ENCODE measurements around the gene TESK1.

TESK1 gene

DNA sequence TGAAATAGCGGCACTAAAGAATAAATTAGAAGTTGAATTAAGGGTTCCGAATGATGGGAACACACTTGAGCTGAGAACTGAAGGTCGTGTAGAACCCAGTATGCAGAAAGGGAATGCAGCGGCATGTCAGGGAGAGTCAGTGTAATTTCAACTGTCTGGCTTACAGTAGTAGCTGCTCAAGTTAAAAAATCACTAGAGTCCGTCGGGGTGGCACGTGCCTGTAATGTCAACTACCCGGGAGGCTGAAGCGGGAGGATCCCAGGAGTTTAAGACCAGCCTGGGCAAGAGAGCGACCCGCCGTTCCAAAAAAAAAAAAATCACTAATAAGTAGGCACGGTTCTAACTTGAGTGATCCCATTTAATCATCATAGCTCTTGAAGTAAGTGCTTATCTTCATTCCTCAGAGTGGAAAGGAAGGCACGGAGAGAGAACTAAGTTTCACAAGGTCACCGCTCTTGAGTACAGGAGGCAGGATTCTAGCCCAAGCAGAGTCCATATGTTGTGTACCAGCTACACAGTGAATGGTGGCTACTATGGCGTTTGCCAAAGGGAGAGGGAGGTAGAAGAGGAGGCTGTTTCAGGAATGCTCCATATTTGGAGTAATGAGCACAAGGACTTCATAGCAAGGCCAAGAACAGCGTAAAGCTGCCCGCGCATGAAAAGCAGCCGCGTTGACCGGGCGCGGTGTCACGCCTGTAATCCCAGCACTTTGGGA is 51.9 kb downstream of the TESK1 start:
- no peak overlapping the region for H2AFZ ChIP-seq (ENCODE audit: low read depth)
- peak overlapping the region; percentile 81; the same call in 1 of the 2 replicates for H3K27ac ChIP-seq
- no peak overlapping the region for H3K9ac ChIP-seq

DNA sequence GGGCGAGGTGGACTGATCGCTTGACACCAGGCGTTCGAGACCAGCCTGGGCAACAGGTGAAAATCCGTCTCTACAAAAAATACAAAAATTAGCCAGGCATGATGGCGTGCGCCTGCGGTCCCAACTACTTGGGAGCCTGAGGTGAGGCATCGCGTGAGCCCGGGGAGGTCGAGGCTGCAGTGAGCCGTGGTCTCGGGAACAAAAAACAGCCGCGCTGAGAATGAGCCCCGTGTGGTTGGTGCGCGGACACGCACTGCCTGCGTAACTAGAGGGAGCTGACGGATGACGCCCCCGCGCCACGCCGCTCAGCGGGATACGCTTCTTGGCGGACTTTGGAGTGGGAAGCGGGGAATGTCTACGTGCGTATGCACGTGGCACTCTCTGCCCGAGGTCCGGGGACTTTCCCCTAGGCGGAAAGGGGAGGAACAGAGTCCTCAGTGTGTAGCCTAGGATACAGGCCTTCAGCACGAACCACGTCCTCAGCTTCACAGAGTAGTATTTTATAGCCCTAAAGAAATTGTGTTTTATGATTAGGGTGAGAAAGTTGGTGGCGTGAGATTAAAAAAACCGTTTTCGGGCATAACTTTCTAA is 52.6 kb downstream of the TESK1 start, which contains the start of gene RMRP:
Gene RMRP, minus strand, starts transcription at position 474 of the 591 bp plus-strand sequence.
- no peaks in the 10 kb centered on the region; the same call in 1 of the 2 replicates for H3K79me2 ChIP-seq (ENCODE audit: insufficient read depth, low read depth)
- peaks cover 18% of the 10 kb centered on the region for H3K4me1 ChIP-seq (ENCODE audit: low read depth, poor library complexity, severe bottlenecking)
- no peaks in the 10 kb centered on the region for H3K27me3 ChIP-seq (ENCODE audit: insufficient read depth, low read depth)
- peak within 1 kb of the TSS; percentile 46 for H3K4me3 ChIP-seq (IDR thresholded peaks at IDR 0.05; ENCODE audit: insufficient read depth, low read depth, low read length)
- H3K36me3 ChIP-seq (ENCODE audit: insufficient read depth): no peaks in the 10 kb centered on the region
- TF ChIP-seq, protein P1, sequence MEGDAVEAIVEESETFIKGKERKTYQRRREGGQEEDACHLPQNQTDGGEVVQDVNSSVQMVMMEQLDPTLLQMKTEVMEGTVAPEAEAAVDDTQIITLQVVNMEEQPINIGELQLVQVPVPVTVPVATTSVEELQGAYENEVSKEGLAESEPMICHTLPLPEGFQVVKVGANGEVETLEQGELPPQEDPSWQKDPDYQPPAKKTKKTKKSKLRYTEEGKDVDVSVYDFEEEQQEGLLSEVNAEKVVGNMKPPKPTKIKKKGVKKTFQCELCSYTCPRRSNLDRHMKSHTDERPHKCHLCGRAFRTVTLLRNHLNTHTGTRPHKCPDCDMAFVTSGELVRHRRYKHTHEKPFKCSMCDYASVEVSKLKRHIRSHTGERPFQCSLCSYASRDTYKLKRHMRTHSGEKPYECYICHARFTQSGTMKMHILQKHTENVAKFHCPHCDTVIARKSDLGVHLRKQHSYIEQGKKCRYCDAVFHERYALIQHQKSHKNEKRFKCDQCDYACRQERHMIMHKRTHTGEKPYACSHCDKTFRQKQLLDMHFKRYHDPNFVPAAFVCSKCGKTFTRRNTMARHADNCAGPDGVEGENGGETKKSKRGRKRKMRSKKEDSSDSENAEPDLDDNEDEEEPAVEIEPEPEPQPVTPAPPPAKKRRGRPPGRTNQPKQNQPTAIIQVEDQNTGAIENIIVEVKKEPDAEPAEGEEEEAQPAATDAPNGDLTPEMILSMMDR (conservative IDR thresholded peaks at IDR 0.05; ENCODE audit: low read depth, low read length): no peak
- H3K9ac ChIP-seq: peak within 1 kb of the TSS; percentile 75
- H3K27ac ChIP-seq: peak within 1 kb of the TSS; percentile 81
- peak within 1 kb of the TSS; percentile 65 for H2AFZ ChIP-seq (ENCODE audit: low read depth)
- H4K20me1 ChIP-seq (ENCODE audit: insufficient read depth): no peaks in the 10 kb centered on the region
- peak within 1 kb of the TSS; percentile 84 for H3K4me2 ChIP-seq

More for the DNA sequence above, 51.9 kb downstream of the TESK1 start:
- peak overlapping the region; percentile 22; the same call in 1 of the 2 replicates for H3K4me2 ChIP-seq
- no peaks in the 10 kb centered on the region; the same call in 1 of the 2 replicates for H3K79me2 ChIP-seq (ENCODE audit: insufficient read depth, low read depth)
- H3K27me3 ChIP-seq (ENCODE audit: insufficient read depth, low read depth): no peaks in the 10 kb centered on the region
- TF ChIP-seq, protein P1 (conservative IDR thresholded peaks at IDR 0.05; ENCODE audit: low read depth, low read length): no peak
- H3K4me3 ChIP-seq (IDR thresholded peaks at IDR 0.05; ENCODE audit: insufficient read depth, low read depth, low read length): no peak overlapping the region
- no peaks in the 10 kb centered on the region for H3K36me3 ChIP-seq (ENCODE audit: insufficient read depth)
- peaks cover 18% of the 10 kb centered on the region for H3K4me1 ChIP-seq (ENCODE audit: low read depth, poor library complexity, severe bottlenecking)
- no peaks in the 10 kb centered on the region for H4K20me1 ChIP-seq (ENCODE audit: insufficient read depth)

DNA sequence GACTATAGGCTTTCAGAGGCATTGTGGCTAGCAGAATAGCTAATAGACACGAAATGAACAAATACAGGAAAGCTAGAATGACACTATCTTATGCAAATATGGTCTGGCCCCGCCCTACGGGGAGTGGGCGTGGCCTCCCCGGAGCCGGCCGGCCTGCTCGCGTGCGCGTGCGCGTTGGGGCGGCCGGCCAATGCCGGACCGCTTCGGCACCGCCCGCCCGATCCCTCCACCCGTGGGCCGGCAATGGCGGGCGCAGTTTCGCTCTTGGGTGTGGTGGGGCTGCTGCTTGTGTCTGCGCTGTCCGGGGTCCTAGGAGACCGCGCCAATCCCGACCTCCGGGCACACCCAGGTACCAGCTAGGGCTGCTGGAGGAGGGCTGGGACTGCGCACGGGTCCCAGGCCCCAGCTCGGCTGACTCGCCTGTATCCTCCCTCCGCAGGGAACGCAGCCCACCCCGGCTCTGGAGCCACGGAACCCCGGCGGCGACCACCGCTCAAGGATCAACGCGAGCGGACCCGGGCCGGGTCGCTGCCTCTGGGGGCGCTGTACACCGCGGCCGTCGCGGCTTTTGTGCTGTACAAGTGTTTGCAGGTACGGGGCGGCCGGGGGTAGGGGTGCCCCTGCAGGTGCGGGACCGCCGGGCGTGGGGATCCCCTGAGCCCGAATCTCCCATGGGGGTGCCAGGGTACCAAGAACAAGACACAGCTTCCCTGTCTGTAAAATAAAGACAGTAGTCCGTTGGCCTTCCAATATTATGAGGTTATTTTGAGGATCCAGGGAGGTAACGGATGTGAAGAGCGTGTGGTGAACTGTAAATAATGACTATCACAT is 53.3 kb downstream of the TESK1 start, which contains the start of gene CCDC107:
Gene CCDC107, plus strand, starts transcription at position 156 of the 831 bp plus-strand sequence. Its CDS starts 88 bp downstream, at position 244.
- Histone ChIP-seq H4K20me1 (ENCODE audit: insufficient read depth) (no peaks in the 10 kb centered on the region), H3K4me3 (IDR thresholded peaks at IDR 0.05; ENCODE audit: insufficient read depth, low read depth, low read length) (peak within 1 kb of the TSS; percentile 46), H3K4me2 (peak within 1 kb of the TSS; percentile 84), H3K79me2 (ENCODE audit: insufficient read depth, low read depth) (no peaks in the 10 kb centered on the region; the same call in 1 of the 2 replicates), H3K27me3 (ENCODE audit: insufficient read depth, low read depth) (no peaks in the 10 kb centered on the region), H3K27ac (peak within 1 kb of the TSS; percentile 81), H3K4me1 (ENCODE audit: low read depth, poor library complexity, severe bottlenecking) (peaks cover 18% of the 10 kb centered on the region), H3K9ac (peak within 1 kb of the TSS; percentile 75), H3K36me3 (ENCODE audit: insufficient read depth) (no peaks in the 10 kb centered on the region), H2AFZ (ENCODE audit: low read depth) (peak within 1 kb of the TSS; percentile 65)
- TF ChIP-seq, protein P1 (conservative IDR thresholded peaks at IDR 0.05; ENCODE audit: low read depth, low read length): peak; percentile 64

DNA sequence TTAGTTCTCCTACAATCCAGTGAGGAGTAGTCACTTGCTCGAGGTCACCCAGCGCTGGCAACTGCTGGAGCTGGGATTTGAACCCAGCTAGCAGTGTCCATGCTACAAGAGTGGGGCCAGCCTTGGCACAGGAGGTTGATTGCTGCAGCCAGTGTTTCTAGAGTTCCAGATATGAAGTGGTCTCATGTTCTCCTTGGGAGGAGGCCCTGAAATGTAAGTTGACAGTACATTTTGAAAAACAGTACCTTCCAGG is 53.8 kb downstream of the TESK1 start:
- H3K4me2 ChIP-seq: peak overlapping the region; percentile 84
- peak overlapping the region; percentile 81 for H3K27ac ChIP-seq
- no peaks in the 10 kb centered on the region for H3K36me3 ChIP-seq (ENCODE audit: insufficient read depth)
- H3K9ac ChIP-seq: peak overlapping the region; percentile 75
- H2AFZ ChIP-seq (ENCODE audit: low read depth): peak overlapping the region; percentile 65
- no peaks in the 10 kb centered on the region; the same call in 1 of the 2 replicates for H3K79me2 ChIP-seq (ENCODE audit: insufficient read depth, low read depth)
- peaks cover 18% of the 10 kb centered on the region for H3K4me1 ChIP-seq (ENCODE audit: low read depth, poor library complexity, severe bottlenecking)
- no peaks in the 10 kb centered on the region for H3K27me3 ChIP-seq (ENCODE audit: insufficient read depth, low read depth)
- H4K20me1 ChIP-seq (ENCODE audit: insufficient read depth): no peaks in the 10 kb centered on the region
- peak overlapping the region; percentile 46 for H3K4me3 ChIP-seq (IDR thresholded peaks at IDR 0.05; ENCODE audit: insufficient read depth, low read depth, low read length)
- TF ChIP-seq, protein P1 (conservative IDR thresholded peaks at IDR 0.05; ENCODE audit: low read depth, low read length): no peak
